GM19043 (cell line): ENCODE measurements around the gene E2F2.
A peak's percentile ranks its signal among the peaks of the same experiment; 100 is the strongest.
"Not testable (repeated sequence)": the region's sequence is repeated elsewhere in the genome, so short reads cannot be mapped to it uniquely, and the experiment has no call there.

Experiments used
- ATAC-seq: cut with Tn5 transposase; IDR thresholded peaks from one replicate; pipeline ENCODE4 v1.9.1; 2021; ENCODE audit warnings: low read depth; ENCODE audit not compliant: unreplicated experiment

The E2F2 gene

GRCh38 chr1:23548704-23549143 lies 17.7 kb upstream of the E2F2 start:
- no peak for ATAC-seq

DNA sequence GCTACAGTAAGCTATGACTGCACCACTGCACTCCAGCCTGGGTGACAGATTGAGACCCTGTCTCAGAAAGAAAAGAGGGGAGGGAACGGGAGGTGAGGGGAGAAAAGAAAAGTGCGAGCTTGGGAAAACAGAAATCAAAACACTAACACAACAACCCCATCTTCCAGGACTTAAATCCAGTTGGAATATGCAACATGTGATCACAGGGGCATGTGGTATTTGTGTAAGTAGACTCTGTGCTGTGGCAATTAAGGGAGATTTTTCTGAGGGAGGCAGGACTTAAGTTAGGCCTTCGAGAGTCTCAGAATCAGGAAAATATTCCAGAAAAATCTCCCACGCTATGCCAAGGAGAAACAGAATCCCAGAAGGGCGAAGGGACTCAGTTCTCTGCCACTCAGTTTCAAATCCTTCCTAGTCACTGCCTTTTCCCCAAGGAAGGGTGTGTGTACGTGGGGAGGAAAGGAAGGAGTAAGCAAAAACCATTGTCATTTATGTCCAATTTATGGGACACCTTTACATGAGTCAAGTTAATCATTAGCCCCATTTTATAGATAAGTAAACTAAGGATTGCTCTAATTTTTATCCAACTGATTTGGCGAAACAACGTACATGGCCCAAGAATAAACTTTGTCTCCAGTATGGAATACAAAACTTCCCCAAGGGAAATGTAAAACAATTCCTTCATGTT lies 16.0 kb upstream of the E2F2 start:
- no peak for ATAC-seq

GRCh38 chr1:23545851-23546250 lies 14.8 kb upstream of the E2F2 start:
- ATAC-seq, result no peak

GRCh38 chr1:23544444-23545389 lies 13.7 kb upstream of the E2F2 start:
- ATAC-seq, result no peak

DNA sequence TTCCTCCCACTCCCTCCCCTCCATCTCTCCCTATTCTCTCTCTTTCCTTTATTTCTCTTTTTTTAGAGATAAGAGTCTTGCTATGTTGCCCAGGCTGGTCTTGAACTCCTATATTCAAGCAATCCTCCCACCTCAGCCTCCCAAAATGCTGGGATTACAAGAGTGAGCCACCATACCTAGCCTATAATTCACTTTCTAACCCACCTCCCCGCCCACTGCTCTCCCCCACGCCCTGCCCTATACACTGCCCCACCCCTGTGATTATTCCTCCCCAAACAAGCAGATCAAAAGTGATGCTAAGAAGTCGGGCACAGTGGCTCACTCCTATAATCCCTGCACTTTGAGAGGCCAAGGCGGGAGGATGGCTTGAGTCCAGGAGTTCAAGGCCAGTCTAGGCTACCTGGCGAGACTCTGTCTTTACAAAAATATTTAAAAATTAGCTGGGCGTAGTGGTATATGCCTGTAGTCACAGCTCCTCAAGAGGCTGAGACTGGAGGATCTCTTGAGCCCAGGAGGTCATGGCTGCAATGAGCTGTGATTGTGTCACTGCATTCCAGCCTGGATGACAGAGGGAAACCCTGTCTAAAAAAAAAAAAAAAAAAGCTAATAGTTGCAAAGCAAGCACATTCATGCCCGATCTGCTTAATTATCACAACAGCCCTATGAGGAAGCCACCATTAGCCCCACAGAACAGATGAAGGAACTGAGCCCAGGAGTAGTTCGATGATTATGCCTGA lies 12.8 kb upstream of the E2F2 start:
- ATAC-seq, result no peak

DNA sequence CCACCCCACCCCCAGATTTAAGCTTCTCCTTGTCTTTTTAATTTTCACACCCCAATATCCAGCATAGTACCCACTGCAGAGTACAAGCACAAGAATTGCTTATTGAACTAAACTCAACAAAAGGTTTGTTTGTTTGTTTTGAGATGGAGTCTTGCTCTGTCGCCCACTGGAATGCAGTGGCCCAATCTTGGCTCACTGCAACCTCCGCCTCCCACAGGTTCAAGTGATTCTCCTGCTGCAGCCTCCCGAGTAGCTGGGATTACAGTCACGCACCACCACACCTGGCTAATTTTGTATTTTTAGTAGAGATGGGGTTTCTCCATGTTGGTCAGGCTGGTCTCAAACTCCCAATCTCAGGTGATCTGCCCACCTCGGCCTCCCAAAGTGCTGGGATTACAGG lies 11.9 kb upstream of the E2F2 start:
- not testable (repeated sequence) for ATAC-seq

DNA sequence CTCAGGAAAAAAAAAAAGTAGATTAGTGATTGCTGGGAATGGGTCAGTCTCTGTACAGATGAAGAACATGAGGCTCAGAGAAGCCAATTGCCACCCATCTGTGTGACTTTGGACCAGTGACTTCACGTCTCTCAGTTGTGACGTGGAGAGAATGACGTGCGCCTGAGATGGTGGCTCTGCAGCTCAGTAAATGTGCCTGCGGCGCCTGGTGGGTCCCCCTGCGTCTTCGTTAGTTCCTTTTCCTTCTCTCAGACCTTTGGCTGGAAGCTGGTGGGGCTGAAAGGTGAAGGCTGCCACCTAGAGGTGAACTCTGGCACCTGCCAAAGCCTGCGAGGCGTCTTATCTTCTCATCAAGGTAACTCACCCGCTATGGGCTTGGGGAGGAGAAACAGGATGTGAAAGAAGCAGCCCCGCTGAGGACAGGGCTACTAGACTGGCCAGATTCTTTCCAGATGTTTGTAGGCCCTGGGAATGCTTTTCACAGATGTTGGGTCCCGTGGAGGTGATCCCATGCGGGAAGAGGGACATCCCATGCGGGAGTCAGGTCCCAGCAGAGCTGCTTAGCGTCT lies 8.7 kb upstream of the E2F2 start:
- ATAC-seq, result peak; percentile 84

GRCh38 chr1:23537296-23537973 lies 6.4 kb upstream of the E2F2 start:
- ATAC-seq, result no peak

DNA sequence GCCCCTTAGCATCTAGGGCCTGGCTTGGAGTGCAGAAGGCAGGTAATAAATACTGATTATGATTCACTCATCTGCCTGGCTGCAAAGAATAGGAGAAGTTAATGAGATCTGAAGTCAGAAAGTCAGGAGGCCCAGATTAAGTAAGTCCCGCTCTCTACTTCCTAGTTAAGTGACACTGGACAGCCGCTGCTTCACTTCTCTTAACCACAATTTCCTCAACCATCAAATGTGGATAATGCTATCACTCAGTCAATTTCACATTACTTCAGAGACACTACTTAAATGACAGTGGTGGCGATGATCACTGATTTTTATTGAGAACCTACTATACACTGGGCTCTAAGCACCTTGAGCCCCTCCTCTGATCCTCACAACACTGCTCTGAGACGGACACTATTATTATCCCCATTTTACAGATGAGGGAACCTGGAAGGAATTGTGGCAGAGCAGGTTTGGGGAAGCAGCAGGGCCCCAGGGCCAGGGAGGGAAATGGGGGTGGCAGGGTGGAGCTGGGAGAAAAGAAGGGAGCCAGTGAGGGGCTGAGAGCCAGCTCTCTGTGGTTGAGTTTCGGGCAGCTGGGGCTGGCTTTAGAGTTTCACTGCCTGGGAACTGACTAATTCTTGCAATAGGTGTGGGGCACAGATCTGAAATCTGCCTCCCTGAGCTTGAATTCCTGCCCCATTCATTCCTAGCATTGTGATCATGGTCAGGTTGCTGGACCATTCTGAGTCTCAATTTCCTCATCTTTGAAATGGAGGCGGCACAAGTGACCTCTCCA lies 2.4 kb upstream of the E2F2 start:
- ATAC-seq, result no peak

- ATAC-seq, result no peak
Observed at GRCh38 chr1:23531562-23532094, 595 bp upstream of the E2F2 start.

GRCh38 chr1:23530087-23530746 lies 816 bp downstream of the E2F2 start:
- ATAC-seq, result no peak

GRCh38 chr1:23529146-23530086 lies 1.6 kb downstream of the E2F2 start:
- no peak for ATAC-seq

DNA sequence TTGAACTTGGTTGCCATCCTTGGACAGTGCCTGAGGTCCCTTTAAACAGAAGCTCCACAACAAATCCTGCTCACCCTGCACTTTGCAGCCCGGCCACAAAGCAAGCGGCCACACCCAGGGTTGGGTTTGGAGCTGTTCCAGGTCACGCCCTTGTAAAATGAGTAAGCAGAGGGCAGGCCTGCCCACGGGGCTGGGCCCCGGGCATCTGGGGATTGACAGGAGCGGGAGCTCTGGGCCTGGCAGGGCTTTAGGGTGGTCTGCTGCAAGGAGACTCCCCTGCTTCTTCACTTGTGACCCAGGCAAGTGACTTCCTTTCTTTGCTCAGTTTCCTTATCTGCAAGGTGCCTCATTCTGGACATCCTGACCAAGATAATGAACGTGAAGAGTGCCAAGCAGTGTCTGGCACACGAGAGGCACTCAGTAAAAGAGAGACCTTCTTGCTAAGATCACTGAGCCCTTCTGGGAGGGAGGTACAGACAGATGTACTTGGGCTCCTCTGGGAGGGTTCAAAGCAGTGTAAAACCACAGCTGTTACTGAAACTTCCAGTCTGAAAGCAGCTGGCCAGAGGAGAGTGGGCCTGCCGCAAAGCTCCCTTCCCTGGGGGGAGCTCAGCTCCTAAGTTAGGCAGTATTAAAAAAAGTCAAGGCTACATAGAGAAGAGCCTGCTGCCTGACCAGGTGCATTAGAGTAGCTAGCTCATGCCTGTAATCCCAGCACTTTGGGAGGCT lies 2.6 kb downstream of the E2F2 start:
- peak; percentile 56 for ATAC-seq

DNA sequence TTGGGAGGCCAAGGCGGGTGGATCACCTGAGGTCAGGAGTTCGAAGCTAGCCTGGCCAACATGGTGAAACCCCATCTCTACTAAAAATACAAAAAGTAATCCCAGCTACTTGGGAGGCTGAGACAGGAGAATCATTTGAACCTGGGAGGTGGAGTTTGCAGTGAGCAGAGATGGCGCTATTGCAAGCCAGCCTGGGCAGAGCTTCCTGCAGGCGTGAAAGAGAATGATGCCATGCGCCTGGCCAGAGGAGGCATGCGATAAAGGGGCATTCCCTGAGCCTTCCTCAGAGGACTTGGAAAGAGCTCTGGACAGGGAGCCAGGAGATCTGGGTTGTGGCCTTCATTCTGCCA lies 3.2 kb downstream of the E2F2 start:
- no peak for ATAC-seq

DNA sequence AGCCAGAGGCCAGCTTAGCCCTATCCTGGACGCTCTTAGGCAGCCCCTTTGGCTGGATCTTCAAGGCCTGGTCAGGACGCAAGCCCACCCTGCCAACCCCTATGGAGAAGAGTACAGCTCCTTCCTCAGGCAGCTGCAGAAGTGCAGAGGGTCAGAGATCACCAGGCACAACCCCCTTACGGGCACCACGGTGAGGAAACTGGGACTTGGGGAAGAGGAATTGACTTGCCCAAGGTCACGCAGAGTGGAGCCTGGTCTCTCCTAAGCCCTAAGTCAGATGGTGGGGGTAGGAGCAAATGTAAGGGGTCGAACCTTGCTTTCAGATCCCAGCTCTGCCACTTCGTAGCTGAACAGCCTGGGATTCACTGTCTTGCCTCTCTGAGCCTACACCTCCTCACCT lies 3.7 kb downstream of the E2F2 start:
- ATAC-seq, result no peak

GRCh38 chr1:23526329-23527041 lies 4.5 kb downstream of the E2F2 start:
- ATAC-seq, result no peak
